Skeletal muscle tissue (tissue), 4 donors: ENCODE data around the gene ZSWIM2. TPM values are rescaled to one million over a fixed set of nuclear protein-coding genes. Genes with fewer than 3 reads are reported as not detected.
"Not testable (repeated sequence)": the region's sequence is repeated elsewhere in the genome, so short reads cannot be mapped to it uniquely, and the experiment has no call there.

ENCODE experiments used
- H3K27ac ChIP-seq: one replicate; pipeline ENCODE4 v1.7.0; 2013; ENCODE audit warnings: mild to moderate bottlenecking, low read depth, low read length, inconsistent platforms
- H3K27me3 ChIP-seq, 3 donors: one replicate each; pipeline ENCODE4 v1.7.0; 2013; ENCODE audit warnings: low read length in 3 of 3; ENCODE audit not compliant: control insufficient read depth in 3 of 3, insufficient read depth in 3 of 3
- H3K36me3 ChIP-seq, 3 donors: one replicate each; pipeline ENCODE4 v1.7.0; 2013; ENCODE audit warnings: low read length in 3 of 3; ENCODE audit not compliant: control insufficient read depth in 3 of 3, insufficient read depth in 3 of 3
- H3K4me1 ChIP-seq, 3 donors: one replicate each; pipeline ENCODE4 v1.7.0; 2013; ENCODE audit warnings: low read length in 3 of 3, mild to moderate bottlenecking in 3 of 3; ENCODE audit not compliant: control insufficient read depth in 3 of 3, insufficient read depth in 3 of 3
- H3K4me3 ChIP-seq, 3 donors: one replicate each; pipeline ENCODE4 v1.7.0; 2013; ENCODE audit warnings: low read length in 3 of 3
- H3K9ac ChIP-seq, 3 donors: one replicate each; pipeline ENCODE4 v1.7.0; 2013; ENCODE audit warnings: low read length in 3 of 3, mild to moderate bottlenecking in 3 of 3, moderate library complexity in 2 of 3, low read depth in 1 of 3
- H3K9me3 ChIP-seq, 3 donors: one replicate each; pipeline ENCODE4 v1.7.0; 2013; ENCODE audit warnings: low read length in 3 of 3; ENCODE audit not compliant: control insufficient read depth in 3 of 3
- total RNA-seq: library from RNA; depleted of rRNA; stranded (reverse); fragments of >200 nt; gene quantifications from one replicate; pipeline ENCODE4 v1.2.3, GENCODE V29; 2014
- donor health status: Osteomylitis.

ZSWIM2 gene
- total RNA-seq, 1 donor from 2014 or later = not detected

DNA sequence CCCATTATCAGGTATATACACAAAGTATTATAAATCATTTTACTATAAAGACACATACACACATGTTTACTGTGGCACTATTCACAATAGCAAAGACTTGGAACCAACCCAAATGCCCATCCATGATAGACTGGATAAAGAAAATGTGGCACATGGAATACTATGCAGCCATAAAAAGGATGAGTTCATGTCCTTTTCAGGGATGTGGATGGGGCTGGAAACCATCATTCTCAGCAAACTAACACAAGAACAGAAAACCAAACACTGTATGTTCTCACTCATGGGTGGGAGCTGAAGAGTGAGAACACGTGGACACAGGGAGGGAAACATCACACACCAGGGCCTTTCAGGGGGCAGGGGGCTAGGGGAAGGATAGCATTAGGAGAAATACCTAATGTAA is 50.4 kb downstream of the ZSWIM2 start:
- H3K9ac ChIP-seq = not testable (repeated sequence)

DNA sequence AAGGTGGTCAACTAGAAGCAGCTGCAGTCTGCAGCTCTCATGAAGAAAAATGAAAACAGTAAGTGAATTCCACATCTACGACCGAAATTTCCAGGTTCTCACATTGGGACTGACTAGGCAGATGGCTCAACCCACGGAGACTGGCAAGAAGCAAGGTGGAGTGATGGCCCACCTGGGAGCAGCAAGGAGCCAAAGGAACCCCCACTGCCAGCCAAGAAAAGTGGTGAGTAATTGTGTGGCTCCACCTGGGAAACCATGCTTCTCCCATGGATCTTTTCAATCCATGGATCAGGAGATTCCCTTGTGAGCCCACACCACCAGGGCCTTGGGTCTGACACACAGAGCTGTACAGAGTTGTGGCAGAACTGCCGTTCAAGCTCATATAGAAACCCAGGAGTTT is 64.0 kb downstream of the ZSWIM2 start:
- Histone ChIP-seq H3K4me1 (no peaks in the 10 kb centered on the region), H3K4me3 (no peak overlapping the region), H3K9ac (no peak overlapping the region), H3K9me3 (peaks cover 0 to 6% (median 2%) of the 10 kb centered on the region in 3 donors), H3K36me3 (no peaks in the 10 kb centered on the region), H3K27me3 (no peaks in the 10 kb centered on the region), H3K27ac (no peak overlapping the region)

More for the DNA sequence above, 50.4 kb downstream of the ZSWIM2 start:
- not testable (repeated sequence) for H3K9me3 ChIP-seq, H3K4me1 ChIP-seq, H3K36me3 ChIP-seq, H3K27me3 ChIP-seq, H3K27ac ChIP-seq, H3K4me3 ChIP-seq

DNA sequence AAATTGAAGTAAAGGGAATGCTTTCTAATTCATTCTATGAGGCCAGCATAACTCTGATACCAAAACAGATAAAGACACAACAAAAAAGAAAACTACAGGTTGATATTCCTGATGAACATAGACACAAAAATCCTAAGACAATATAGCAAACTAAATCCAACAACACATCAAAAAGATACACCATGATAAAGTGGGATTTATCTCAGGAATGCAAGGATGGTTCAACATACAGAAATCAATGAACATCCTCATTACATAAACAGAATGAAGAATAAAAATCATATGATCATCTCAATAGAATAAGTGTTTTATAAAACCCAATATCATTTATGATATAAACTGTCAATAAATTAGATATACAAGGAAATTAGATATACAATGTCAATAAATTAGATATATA is 65.7 kb downstream of the ZSWIM2 start:
- Histone ChIP-seq H3K27ac (no peak overlapping the region), H3K36me3 (no peaks in the 10 kb centered on the region), H3K4me3 (no peak overlapping the region), H3K27me3 (no peaks in the 10 kb centered on the region), H3K4me1 (no peaks in the 10 kb centered on the region), H3K9ac (no peak overlapping the region), H3K9me3 (peaks cover 0 to 6% (median 2%) of the 10 kb centered on the region in 3 donors)

DNA sequence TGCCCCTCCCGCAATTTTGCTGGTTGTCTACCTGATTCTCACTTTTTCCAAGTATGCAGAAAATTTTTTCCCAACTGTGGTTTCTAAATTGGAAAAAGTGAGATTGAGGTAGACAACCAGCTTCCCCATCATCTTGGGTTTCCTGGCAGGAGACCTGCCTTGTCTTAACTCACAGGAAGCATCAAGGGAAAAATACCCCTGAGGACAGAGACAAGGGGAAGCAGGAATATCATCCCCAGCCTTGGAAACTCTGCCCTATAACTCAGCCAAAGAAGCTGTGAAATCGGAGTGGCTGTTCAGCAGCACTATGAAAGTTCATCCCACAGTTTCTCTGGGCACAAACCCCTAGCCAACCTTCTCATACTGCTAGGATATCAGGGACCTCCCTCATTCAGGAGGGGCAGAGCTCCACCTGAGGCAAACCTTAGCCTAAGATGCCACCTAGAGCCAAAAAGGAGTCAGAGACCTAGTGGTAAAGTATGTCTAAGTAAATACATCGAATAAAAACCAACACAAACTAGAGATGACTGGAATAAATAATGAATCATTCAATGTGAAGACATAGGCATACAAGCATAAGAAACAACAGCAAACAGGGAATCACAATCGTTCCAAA is 68.2 kb downstream of the ZSWIM2 start:
- peaks cover 0 to 2% (median 2%) of the 10 kb centered on the region in 3 donors for H3K9me3 ChIP-seq
- no peaks in the 10 kb centered on the region for H3K4me1 ChIP-seq
- no peaks in the 10 kb centered on the region for H3K36me3 ChIP-seq
- H3K27me3 ChIP-seq = no peaks in the 10 kb centered on the region
- no peak overlapping the region for H3K27ac ChIP-seq
- no peak overlapping the region for H3K9ac ChIP-seq
- H3K4me3 ChIP-seq = no peak overlapping the region

Other genes with a start within 250 kb of the ZSWIM2 start
- gene FAM171B, start 155.1 kb downstream of the ZSWIM2 start, total RNA-seq = 12.5 TPM